Endometrium (tissue), 2 donors: Measurements from ENCODE around the gene CLDN2.
"Not testable (repeated sequence)": the region's sequence is repeated elsewhere in the genome, so short reads cannot be mapped to it uniquely, and the experiment has no call there.

ENCODE experiments used
- FAIRE-seq: peaks from 2 replicates; lab custom pipeline; 2012; peaks lifted over from hg19 to GRCh38; lab: Jason Lieb, UNC
- donor health status: control.
- donor health status: control.

Gene CLDN2

DNA sequence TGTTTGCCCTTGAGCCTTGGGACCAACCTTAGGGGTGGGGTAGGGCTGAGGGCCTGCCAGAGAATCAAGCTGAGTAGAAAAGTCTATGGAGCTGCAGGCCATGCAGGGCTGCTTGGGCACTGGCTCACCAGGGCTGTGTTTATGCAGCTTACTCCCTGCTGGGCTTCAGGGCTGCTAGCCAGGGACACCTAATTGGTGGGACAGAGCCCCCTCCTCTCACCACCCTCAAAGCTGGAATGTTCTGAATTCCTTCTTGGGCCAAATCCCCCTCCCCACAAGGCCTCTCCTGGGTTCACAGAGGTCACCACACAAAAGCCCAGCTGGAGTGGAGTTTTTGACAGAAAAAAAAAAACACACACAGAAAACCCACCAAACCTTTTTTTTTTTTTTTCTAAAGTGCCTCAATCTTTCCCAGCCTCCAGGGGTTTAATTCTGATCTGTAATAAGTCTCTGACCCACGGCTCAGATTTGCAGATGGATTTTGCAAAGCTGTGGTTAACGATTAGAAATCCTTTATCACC lies at the start of gene CLDN2:
CLDN2 (plus strand) TSS at position 471 of the 521 bp plus-strand sequence. CDS start 7,827 bp downstream, outside the sequence.
- no peak for FAIRE-seq

DNA sequence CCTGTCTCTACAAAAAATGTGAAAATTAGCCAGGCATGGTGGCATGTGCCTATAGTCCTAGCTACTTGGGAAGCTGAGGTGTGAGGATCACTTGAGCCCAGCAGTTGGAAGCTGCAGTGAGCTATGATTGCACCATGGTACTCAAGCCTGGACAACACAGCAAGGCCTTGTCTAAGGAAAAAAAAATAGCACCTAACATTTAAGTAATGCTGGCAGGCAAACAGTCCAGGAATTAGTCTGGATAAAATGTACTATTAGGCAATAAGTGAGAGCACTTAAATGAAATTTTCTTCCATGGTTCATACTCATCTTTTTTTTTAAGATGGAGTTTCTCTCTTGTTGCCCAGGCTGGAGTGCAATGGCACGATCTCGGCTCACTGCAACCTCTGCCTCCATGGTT lies 47.4 kb upstream of the CLDN2 start:
- not testable (repeated sequence) for FAIRE-seq

GRCh38 chrX:106874075-106874474 lies 46.1 kb upstream of the CLDN2 start:
- FAIRE-seq: peak; percentile 65

DNA sequence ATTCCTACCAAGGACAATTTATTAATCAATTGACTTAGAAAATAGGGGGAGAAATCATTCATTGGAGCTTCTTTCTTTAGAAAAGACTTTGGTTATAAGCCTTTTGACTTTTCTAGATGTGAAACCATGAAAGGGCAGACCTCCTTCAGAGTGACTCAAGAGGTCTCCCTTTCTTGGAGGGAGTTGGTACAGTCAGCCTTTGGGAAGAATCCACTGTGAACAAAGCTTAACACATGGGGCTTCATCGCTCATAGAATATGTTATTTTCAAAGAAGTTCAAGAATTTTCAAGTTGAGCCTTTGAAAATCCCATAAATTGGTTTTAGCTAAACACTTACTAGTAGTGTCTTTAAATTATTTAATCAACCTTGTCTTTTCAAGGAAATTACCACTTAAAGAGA lies 45.1 kb upstream of the CLDN2 start:
- no peak for FAIRE-seq

GRCh38 chrX:106889468-106889867 lies 30.7 kb upstream of the CLDN2 start:
- no peak for FAIRE-seq

GRCh38 chrX:106891762-106892460 lies 28.3 kb upstream of the CLDN2 start:
- no peak for FAIRE-seq

GRCh38 chrX:106894392-106894909 lies 25.8 kb upstream of the CLDN2 start:
- no peak for FAIRE-seq

GRCh38 chrX:106894978-106895452 lies 25.2 kb upstream of the CLDN2 start:
- FAIRE-seq: no peak

- no peak for FAIRE-seq
These were observed 22.9 kb upstream of the CLDN2 start for GRCh38 chrX:106897259-106897658.

DNA sequence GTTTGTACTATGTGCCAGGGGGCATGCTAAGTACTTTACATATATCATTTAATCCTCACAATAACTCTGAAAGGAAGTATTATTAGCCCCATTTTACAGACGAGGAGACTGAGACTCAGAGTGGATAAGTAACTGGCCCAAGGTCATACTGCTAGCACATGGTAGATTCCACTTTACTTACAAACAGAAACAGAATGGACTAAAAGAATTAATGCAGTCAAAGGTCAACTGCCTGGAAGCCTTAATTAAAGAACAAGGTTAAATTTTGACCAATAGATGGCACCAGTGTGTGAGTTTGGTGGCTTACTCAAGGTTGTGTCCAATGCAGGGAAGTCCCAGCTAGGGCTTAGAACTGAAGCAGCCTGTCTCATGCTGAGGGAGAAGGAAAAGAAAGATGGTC lies 21.7 kb upstream of the CLDN2 start:
- no peak for FAIRE-seq

DNA sequence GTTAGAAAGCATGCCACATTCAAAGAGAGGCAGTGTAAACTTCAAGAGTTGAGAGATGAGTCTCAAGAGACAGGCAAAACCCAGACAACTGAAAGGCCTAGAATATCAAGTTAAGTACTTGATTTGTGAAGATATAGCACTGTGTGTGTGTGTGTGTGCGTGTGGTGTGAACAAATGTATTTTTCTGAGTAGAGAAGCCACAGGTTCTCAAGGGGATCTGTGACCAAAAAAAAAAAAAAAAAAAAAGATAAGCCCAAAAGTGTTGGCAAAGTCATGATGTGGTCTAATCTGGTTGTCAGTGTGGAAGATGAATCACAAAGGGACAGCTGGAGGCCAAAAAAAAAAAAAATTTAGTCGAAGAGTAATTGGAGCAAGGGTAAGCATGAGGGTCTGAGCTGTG lies 20.9 kb upstream of the CLDN2 start:
- no peak for FAIRE-seq

- no peak for FAIRE-seq
These were observed 20.4 kb upstream of the CLDN2 start for GRCh38 chrX:106899841-106900240.

DNA sequence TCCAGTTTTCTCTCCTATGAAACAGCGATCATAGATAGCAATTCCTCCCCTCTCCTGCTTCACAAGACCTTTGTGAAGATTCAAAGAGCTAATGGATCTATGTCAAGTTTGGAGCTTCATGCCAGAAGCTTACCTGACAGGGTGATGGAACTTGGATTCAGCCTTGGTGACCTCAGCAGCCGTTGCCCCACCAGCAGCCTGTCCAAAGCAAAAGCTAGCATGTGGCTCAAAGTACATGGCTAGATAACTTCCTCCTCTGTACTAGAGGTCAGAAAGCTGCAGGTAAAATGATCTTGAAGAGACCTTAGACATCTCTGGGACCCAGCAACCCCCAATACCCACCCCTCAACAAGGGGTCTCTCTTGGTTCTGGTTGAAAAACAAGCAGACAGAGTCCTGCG lies 18.9 kb upstream of the CLDN2 start:
- FAIRE-seq: no peak

DNA sequence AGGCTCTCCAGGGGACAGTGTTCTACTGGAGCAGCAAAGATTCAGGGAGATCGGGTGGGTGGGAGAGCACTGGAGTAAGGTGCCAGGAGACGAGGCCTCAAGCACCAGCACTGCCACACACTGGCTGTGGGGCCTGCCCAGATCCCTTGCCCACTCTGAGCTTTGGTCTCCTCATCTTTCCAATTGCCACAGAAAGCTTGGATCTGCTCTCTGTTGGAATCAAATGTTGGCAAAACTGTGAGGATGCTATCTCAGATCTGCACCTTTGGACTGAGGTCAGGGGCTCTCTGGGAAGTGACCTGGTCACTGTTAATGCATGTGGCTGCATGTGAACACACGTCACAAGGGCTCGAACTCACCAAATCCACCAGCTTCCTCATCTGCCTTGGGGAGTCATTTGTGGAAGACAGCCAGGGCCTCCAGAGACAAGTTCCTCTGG lies 18.4 kb upstream of the CLDN2 start:
- FAIRE-seq: no peak

DNA sequence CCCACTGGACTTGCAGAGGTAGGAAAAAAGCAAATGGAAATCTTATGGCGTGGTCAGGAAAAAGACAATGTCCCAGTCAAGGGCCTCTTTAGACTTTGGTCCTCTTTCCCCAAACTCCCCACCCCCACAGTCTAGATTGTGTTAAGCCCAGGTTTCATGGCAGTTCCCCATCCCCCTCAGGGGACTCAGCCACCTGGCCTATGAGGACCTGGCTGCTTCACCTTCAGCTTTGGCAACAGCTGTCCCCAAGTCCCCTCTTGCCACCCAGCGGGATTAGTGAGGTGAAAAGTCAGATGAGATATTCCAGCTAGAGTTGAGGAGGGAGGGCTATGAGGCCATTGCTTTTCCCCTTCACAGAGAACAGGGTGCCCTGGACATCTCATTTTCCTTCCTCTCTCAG lies 17.5 kb upstream of the CLDN2 start:
- FAIRE-seq: no peak

DNA sequence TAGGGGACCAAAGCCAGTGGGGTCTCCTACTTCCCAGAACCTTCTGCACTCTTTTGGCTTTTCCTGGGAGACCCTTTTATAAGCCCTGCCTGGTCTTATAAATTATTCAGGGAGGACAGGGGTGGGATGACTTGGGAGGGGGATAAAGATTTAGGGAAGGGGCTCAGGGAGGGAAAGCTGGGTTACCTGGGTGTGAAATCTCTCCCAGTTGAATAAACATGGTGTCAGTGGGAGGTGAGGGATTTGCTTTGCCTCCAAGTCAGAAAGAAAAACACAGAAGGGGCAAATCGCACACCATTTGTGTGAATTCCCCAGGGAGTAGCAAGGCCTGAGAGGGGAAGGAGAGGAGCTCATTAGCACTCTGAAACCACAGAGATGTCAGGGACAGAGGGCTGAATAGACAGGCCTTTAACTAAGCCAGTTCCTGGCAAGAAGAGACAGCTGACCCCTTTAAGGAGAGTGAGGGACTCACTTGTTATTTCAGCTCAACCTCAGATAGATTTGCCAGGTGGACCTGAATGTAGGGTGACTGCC lies 16.8 kb upstream of the CLDN2 start, which contains the start of gene RIPPLY1:
RIPPLY1 (minus strand) TSS at position 51 of the 534 bp plus-strand sequence. CDS start 54 bp downstream, outside the sequence.
- FAIRE-seq: no peak

DNA sequence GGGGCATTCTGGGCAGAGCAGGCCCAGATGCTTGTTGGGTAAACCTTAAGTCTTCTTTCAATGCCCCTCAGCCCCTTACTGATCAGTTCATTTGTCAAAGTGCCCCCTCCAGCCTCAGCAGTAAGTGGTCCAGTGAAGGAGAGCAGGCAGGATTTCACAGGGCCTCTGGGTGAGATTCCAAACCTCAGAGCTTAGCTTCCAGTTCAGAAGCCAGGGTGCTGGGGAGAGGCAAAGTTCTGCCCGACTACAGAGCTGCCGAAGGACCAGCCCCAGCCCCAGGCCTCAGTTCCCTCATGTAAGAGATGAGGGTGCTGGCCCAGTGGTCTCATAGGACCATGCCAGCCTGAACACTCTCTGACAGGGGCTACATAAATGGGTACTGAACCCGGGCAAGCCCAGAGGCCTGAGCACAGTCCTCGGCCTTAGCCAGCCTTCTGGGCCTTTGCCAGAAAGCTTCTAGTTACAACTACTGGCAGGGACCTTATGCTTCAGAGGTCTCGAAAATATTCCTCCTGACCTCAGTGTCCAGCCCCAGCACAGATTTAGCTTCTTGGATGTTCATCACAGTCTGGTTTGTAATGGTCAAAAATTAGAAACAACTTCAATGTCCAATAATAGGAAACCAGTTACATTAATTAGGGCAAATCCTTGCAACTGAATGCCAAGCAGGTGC lies 16.2 kb upstream of the CLDN2 start:
- no peak for FAIRE-seq

DNA sequence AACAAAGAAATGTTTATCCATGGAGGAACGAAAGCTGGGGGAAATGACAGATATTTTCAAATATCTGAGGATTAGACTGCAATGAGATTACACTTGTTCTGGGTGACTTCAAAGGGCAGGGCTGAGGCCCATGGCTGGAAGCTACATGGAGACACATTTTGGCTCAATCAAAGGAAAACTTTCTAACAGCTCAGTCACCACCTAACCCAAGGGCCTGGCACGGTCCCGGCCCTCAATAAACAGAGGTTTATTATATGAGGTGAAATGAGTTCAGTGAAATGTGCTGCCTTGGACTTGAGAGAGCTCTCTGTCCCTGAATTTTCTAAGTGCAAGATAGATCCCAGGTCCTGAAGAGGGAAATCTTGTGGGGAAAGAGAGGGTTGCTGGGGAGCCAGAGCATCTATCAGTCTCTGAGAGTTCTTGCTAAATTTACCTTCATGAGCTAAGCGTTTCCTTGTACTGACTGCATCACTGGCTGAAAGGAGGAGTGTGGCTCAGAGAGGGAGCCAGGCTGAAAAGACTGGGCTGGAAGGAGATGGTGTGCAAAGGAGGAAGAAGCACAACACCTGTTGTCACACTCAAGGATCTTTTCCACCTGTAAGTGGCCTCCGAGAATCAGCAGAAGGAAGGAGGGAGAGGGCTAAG lies 15.0 kb upstream of the CLDN2 start:
- no peak for FAIRE-seq

GRCh38 chrX:106906361-106906760 lies 13.8 kb upstream of the CLDN2 start:
- no peak for FAIRE-seq

DNA sequence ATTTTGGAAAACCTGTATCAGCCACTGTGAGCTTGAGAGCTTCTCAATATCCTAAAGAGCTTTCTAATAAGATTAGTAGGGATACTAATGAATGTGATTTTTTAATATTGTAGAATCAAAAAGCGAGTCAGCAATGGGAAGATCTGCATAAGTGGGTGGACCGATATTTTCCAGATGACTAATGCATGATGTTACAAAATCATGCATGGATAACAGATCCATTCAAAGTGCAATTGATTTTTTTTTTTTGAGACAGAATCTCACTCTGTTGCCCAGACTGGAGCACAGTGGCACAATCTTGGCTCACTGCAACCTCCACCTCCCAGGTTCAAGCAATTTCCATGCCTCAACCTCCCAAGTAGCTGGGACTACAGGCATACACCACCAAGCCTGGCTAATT lies 7.3 kb upstream of the CLDN2 start:
- no peak for FAIRE-seq

- FAIRE-seq: no peak
These were observed 2.2 kb upstream of the CLDN2 start for GRCh38 chrX:106917830-106918500.

GRCh38 chrX:106921637-106922036 lies 1.4 kb downstream of the CLDN2 start:
- FAIRE-seq: no peak
